B cell (primary cell): ENCODE measurements around the gene MRPS18C. TPM values are rescaled to one million over a fixed set of nuclear protein-coding genes. Genes with fewer than 3 reads are reported as not detected.
"Not testable (repeated sequence)": the region's sequence is repeated elsewhere in the genome, so short reads cannot be mapped to it uniquely, and the experiment has no call there.

Experiments
- ATAC-seq: fragments of 200-7000 bp; cut with Tn5 transposase; one replicate; pipeline ENCODE4 v1.10.0; 2021; ENCODE audit warnings: low read depth, mild to moderate bottlenecking, moderate number of reproducible peaks, moderate library complexity
- CTCF ChIA-PET: fragments of 350-600 bp; sonication (Branson Sonifier 250); formaldehyde crosslinking; loops from one replicate; lab custom pipeline; 2021; ENCODE audit warnings: antibody characterized with exemption, inconsistent platforms; lab: Charles Lee
- POLR2A ChIA-PET: fragments of 350-600 bp; sonication (Branson Sonifier 250); formaldehyde crosslinking; loops from one replicate; lab custom pipeline; 2021; ENCODE audit warnings: antibody characterized with exemption; lab: Charles Lee
- DNase-seq: peaks from one replicate; pipeline ENCODE4 v3.0.0; 2013
- H2AFZ ChIP-seq: 2 replicates; pipeline ENCODE4 v1.6.1; 2012; ENCODE audit warnings: mild to moderate bottlenecking, low read depth, low read length; ENCODE audit not compliant: insufficient read depth, poor library complexity, severe bottlenecking
- H3K27ac ChIP-seq, 2 donors: 1 replicate in 1 of 2; 2 replicates in 1 of 2; pipeline ENCODE4 v1.5.1; 2012 to 2013; ENCODE audit warnings: low read length in 2 of 2, mild to moderate bottlenecking in 2 of 2, moderate library complexity in 1 of 2
- H3K27me3 ChIP-seq, 4 experiments: fragments of 200-600 bp in 1 of 4; sonication (generic) in 1 of 4; replicated peaks in 1 of 4; 1 replicate in 2 of 4; 2 replicates in 2 of 4; pipeline versions ENCODE4 v1.6.1 to v1.7.0; 2013 to 2016; ENCODE audit warnings: low read length in 3 of 4, mild to moderate bottlenecking in 2 of 4, mixed read lengths in 1 of 4, moderate library complexity in 1 of 4; ENCODE audit not compliant: insufficient read depth in 4 of 4, control insufficient read depth in 3 of 4; ENCODE audit errors: control extremely low read depth in 1 of 4
- H3K36me3 ChIP-seq, 2 experiments: replicated peaks in 1 of 2; 1 replicate in 1 of 2; 2 replicates in 1 of 2; pipeline versions ENCODE4 v1.6.1 to v1.7.1; 2013; ENCODE audit warnings: low read length in 1 of 2; ENCODE audit not compliant: insufficient read depth in 2 of 2, control insufficient read depth in 1 of 2; ENCODE audit errors: control extremely low read depth in 1 of 2, extremely low read depth in 1 of 2
- H3K4me1 ChIP-seq, 2 donors: fragments of 200-600 bp in 1 of 2; sonication (generic) in 1 of 2; 1 replicate in 1 of 2; 2 replicates in 1 of 2; pipeline versions ENCODE4 v1.5.1 to v1.6.1; 2013 to 2017; ENCODE audit warnings: low read length in 2 of 2; ENCODE audit not compliant: control insufficient read depth in 2 of 2, insufficient read depth in 2 of 2
- H3K4me2 ChIP-seq: replicated peaks from 2 replicates; pipeline ENCODE3; 2012; ENCODE audit warnings: mild to moderate bottlenecking, low read depth, low read length; ENCODE audit not compliant: poor library complexity, severe bottlenecking
- H3K4me3 ChIP-seq, 5 experiments: fragments of 200-600 bp in 1 of 5; sonication (generic) in 1 of 5; 1 replicate in 3 of 5; 2 replicates in 2 of 5; pipeline versions ENCODE4 v1.5.1 to v1.7.0; 2011 to 2016; ENCODE audit warnings: low read length in 4 of 5, mild to moderate bottlenecking in 4 of 5, low read depth in 2 of 5, control low read depth in 1 of 5, moderate library complexity in 1 of 5; ENCODE audit not compliant: insufficient read depth in 1 of 5; ENCODE audit errors: control extremely low read depth in 1 of 5, extremely low read depth in 1 of 5
- H3K79me2 ChIP-seq: fragments of 200-600 bp; sonication (generic); one replicate; pipeline ENCODE4 v1.6.0; 2016; ENCODE audit warnings: low read length; ENCODE audit not compliant: control insufficient read depth, insufficient read depth
- H3K9ac ChIP-seq: fragments of 200-600 bp; sonication (generic); 2 replicates; pipeline ENCODE4 v1.6.1; 2017; ENCODE audit warnings: mild to moderate bottlenecking, low read length, moderate library complexity
- H3K9me3 ChIP-seq, 3 donors: one replicate each; pipeline versions ENCODE4 v1.6.1 to v1.7.1; 2013; ENCODE audit warnings: low read length in 2 of 3; ENCODE audit not compliant: control insufficient read depth in 2 of 3, insufficient read depth in 1 of 3; ENCODE audit errors: control extremely low read depth in 1 of 3
- H4K20me1 ChIP-seq: 2 replicates; pipeline ENCODE4 v1.6.0; 2012; ENCODE audit warnings: mild to moderate bottlenecking, low read length; ENCODE audit not compliant: insufficient read depth, control insufficient read depth, poor library complexity, severe bottlenecking
- H3K27ac Mint-ChIP-seq: one replicate; pipeline ENCODE4 v1.8.0; 2021; ENCODE audit warnings: mixed read lengths
- H3K27me3 Mint-ChIP-seq: one replicate; pipeline ENCODE4 v1.8.0; 2021; ENCODE audit warnings: mixed read lengths
- H3K4me1 Mint-ChIP-seq: one replicate; pipeline ENCODE4 v1.8.0; 2021; ENCODE audit warnings: mixed read lengths
- H3K4me3 Mint-ChIP-seq: one replicate; pipeline ENCODE4 v1.8.0; 2021; ENCODE audit warnings: mixed read lengths
- H3K9me3 Mint-ChIP-seq: one replicate; pipeline ENCODE4 v1.8.0; 2022; ENCODE audit warnings: mixed read lengths; ENCODE audit not compliant: insufficient read depth
- CTCF ChIP-seq: fragments of 200-600 bp; IDR thresholded peaks from one replicate; pipeline ENCODE4 v1.8.0; 2022; ENCODE audit warnings: antibody characterized with exemption, mild to moderate bottlenecking
- EZH2 ChIP-seq: IDR thresholded peaks from 2 replicates; pipeline ENCODE4 v1.6.1; 2012; ENCODE audit warnings: borderline replicate concordance, low read depth, mild to moderate bottlenecking, moderate library complexity, low read length; ENCODE audit not compliant: insufficient read depth, poor library complexity, severe bottlenecking
- WGBS: methylation state at CpG from one replicate; pipeline ENCODE4 v1.1.5; 2013; ENCODE audit warnings: missing lambda C conversion rate; ENCODE audit not compliant: insufficient coverage; 5-methylcytosine and 5-hydroxymethylcytosine counted together
- intact Hi-C: fragments of 100-400 bp; cut with micrococcal nuclease; formaldehyde crosslinking; loops from one replicate; pipeline ENCODE4 v1.10.0; 2022
- polyA plus RNA-seq: library from polyadenylated mRNA; depleted of rRNA; stranded (reverse); fragments of >200 nt; gene quantifications from 2 replicates; pipeline ENCODE4 v1.2.3, GENCODE V29; 2012
- total RNA-seq, 2 donors: library from RNA; stranded (reverse); fragments of 120-200 nt in 1 of 2; gene quantifications; 1 replicate in 1 of 2; 2 replicates in 1 of 2; pipeline versions ENCODE4 v1.2.3 to v1.2.4, GENCODE V29; 2013 to 2022

Gene MRPS18C
- total and polyA plus RNA-seq, 2 donors (not counting 1 experiment from before 2014, with no cell fraction given), result 14.0 to 44.0 TPM

- no peaks in the 10 kb centered on the region for H3K9me3 Mint-ChIP-seq
- Histone ChIP-seq H3K9me3 (no peaks in the 10 kb centered on the region), H3K4me3 (no peak overlapping the region), H3K27me3 (no peaks in the 10 kb centered on the region), H3K4me1 (no peaks in the 10 kb centered on the region), H3K27ac (no peak overlapping the region), H3K36me3 (no peaks in the 10 kb centered on the region), H3K9ac (no peak overlapping the region), H3K79me2 (no peaks in the 10 kb centered on the region), H3K4me2 (no peak overlapping the region), H4K20me1 (no peaks in the 10 kb centered on the region), H2AFZ (no peak overlapping the region)
- H3K27me3 Mint-ChIP-seq, result no peaks in the 10 kb centered on the region
- POLR2A ChIA-PET, result no interaction called here
- DNase-seq (no peak), ATAC-seq (no peak)
- intact Hi-C loops, result loop anchor here (5.0 kb wide), 1 partner anchor 39 kb away; the partner anchor contains the start of gene GPAT3
- TF ChIP-seq EZH2 (no peak), CTCF (no peak)
- H3K4me3 Mint-ChIP-seq, result no peak overlapping the region
- no peak overlapping the region for H3K27ac Mint-ChIP-seq
- no CpG with 5 or more reads among the region's 1 CpG for WGBS
- H3K4me1 Mint-ChIP-seq, result no peaks in the 10 kb centered on the region
- CTCF ChIA-PET, result interaction anchor here (1.3 to 1.4 kb wide), 2 partner anchors 8 to 9 kb away, joined by 5 to 6 read pairs; no protein-coding TSS in a partner anchor
Measured at GRCh38 chr4:83498187-83498586, 42.3 kb downstream of the MRPS18C start.

- H4K20me1 ChIP-seq, H2AFZ ChIP-seq, H3K79me2 ChIP-seq, H3K27ac ChIP-seq, H3K9ac ChIP-seq, POLR2A ChIA-PET, DNase-seq, H3K27ac Mint-ChIP-seq, H3K9me3 ChIP-seq, H3K4me1 Mint-ChIP-seq, H3K27me3 Mint-ChIP-seq, H3K4me1 ChIP-seq, intact Hi-C loops, H3K4me3 ChIP-seq, H3K4me3 Mint-ChIP-seq, H3K9me3 Mint-ChIP-seq, H3K27me3 ChIP-seq, CTCF ChIA-PET, ATAC-seq, H3K4me2 ChIP-seq, H3K36me3 ChIP-seq: not testable (repeated sequence)
- 100% methylated on average over 1 of the region's 3 CpGs for WGBS
Measured at GRCh38 chr4:83501671-83502070, 45.8 kb downstream of the MRPS18C start.
